DND-41 (cell line): ENCODE measurements around the gene TTLL4.

Experiments used
- EZH2 ChIP-seq: IDR thresholded peaks from 3 replicates; pipeline ENCODE4 v1.6.1; 2012; ENCODE audit warnings: borderline replicate concordance, low read depth, mild to moderate bottlenecking, moderate library complexity, low read length, inconsistent platforms; ENCODE audit not compliant: severe bottlenecking
- TF ChIP-seq, protein P1 (sequence below): IDR thresholded peaks from 2 replicates; pipeline ENCODE4 v1.5.1; 2012; ENCODE audit warnings: borderline replicate concordance, low read length, moderate library complexity, mild to moderate bottlenecking; ENCODE audit not compliant: poor library complexity, severe bottlenecking; ENCODE audit errors: extremely low read depth

DNA sequence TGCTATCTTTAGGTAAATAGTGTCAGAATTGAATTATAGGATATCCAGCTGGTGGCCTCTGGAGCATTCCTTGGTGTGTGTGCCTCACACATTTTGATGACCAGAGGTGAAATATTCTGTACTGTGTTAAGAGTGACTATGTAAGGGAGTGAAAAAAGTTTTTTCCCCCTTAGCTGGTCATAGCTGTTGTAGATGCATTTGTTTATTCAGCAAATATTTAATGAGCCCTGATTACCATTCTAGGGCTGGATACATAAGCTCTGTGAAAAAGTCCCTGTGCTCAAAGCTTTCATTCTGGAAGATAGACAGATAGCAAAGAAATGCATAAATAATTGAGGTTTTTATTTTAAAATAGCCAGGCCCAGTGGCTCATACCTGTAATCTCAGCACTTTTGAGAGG is 10.9 kb downstream of the TTLL4 start:
- TF ChIP-seq, protein P1, sequence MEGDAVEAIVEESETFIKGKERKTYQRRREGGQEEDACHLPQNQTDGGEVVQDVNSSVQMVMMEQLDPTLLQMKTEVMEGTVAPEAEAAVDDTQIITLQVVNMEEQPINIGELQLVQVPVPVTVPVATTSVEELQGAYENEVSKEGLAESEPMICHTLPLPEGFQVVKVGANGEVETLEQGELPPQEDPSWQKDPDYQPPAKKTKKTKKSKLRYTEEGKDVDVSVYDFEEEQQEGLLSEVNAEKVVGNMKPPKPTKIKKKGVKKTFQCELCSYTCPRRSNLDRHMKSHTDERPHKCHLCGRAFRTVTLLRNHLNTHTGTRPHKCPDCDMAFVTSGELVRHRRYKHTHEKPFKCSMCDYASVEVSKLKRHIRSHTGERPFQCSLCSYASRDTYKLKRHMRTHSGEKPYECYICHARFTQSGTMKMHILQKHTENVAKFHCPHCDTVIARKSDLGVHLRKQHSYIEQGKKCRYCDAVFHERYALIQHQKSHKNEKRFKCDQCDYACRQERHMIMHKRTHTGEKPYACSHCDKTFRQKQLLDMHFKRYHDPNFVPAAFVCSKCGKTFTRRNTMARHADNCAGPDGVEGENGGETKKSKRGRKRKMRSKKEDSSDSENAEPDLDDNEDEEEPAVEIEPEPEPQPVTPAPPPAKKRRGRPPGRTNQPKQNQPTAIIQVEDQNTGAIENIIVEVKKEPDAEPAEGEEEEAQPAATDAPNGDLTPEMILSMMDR, result no peak
- TF ChIP-seq EZH2, result no peak
